ENCODE measurements around the gene TDRD10.

TDRD10 gene

GRCh38 chr1:154547105-154547732, 45.2 kb downstream of the TDRD10 start:
- Histone ChIP-seq H3K9ac (ENCODE audit: low read depth, low read length) (no peak overlapping the region), H3K36me3 (ENCODE audit: insufficient read depth, low read length) (peaks cover 12% of the 10 kb centered on the region), H3K9me3 (ENCODE audit: control insufficient read depth, insufficient read depth, low read length) (no peaks in the 10 kb centered on the region), H3K4me1 (ENCODE audit: insufficient read depth, low read length) (no peaks in the 10 kb centered on the region)

- Histone ChIP-seq H3K9me3 (ENCODE audit: control insufficient read depth, insufficient read depth, low read length) (no peaks in the 10 kb centered on the region), H3K9ac (ENCODE audit: low read depth, low read length) (no peak overlapping the region), H3K4me1 (ENCODE audit: insufficient read depth, low read length) (no peaks in the 10 kb centered on the region), H3K36me3 (ENCODE audit: insufficient read depth, low read length) (peaks cover 20% of the 10 kb centered on the region)
These were observed 46.0 kb downstream of the TDRD10 start for GRCh38 chr1:154548028-154548427.

GRCh38 chr1:154549202-154549770, 47.3 kb downstream of the TDRD10 start:
- Histone ChIP-seq H3K36me3 (ENCODE audit: insufficient read depth, low read length) (peaks cover 31% of the 10 kb centered on the region), H3K4me1 (ENCODE audit: insufficient read depth, low read length) (no peaks in the 10 kb centered on the region), H3K9me3 (ENCODE audit: control insufficient read depth, insufficient read depth, low read length) (no peaks in the 10 kb centered on the region), H3K9ac (ENCODE audit: low read depth, low read length) (no peak overlapping the region)

GRCh38 chr1:154550070-154550469, 48.1 kb downstream of the TDRD10 start:
- H3K36me3 ChIP-seq (ENCODE audit: insufficient read depth, low read length) = peaks cover 38% of the 10 kb centered on the region
- no peaks in the 10 kb centered on the region for H3K4me1 ChIP-seq (ENCODE audit: insufficient read depth, low read length)
- H3K9me3 ChIP-seq (ENCODE audit: control insufficient read depth, insufficient read depth, low read length) = no peaks in the 10 kb centered on the region
- H3K9ac ChIP-seq (ENCODE audit: low read depth, low read length) = no peak overlapping the region

- no peaks in the 10 kb centered on the region for H3K9me3 ChIP-seq (ENCODE audit: control insufficient read depth, insufficient read depth, low read length)
- H3K36me3 ChIP-seq (ENCODE audit: insufficient read depth, low read length) = peaks cover 43% of the 10 kb centered on the region
- no peaks in the 10 kb centered on the region for H3K4me1 ChIP-seq (ENCODE audit: insufficient read depth, low read length)
- H3K9ac ChIP-seq (ENCODE audit: low read depth, low read length) = no peak overlapping the region
These were observed 48.6 kb downstream of the TDRD10 start for GRCh38 chr1:154550657-154551056.

GRCh38 chr1:154551474-154551873, 49.5 kb downstream of the TDRD10 start:
- Histone ChIP-seq H3K36me3 (ENCODE audit: insufficient read depth, low read length) (peaks cover 46% of the 10 kb centered on the region), H3K9ac (ENCODE audit: low read depth, low read length) (no peak overlapping the region), H3K9me3 (ENCODE audit: control insufficient read depth, insufficient read depth, low read length) (no peaks in the 10 kb centered on the region), H3K4me1 (ENCODE audit: insufficient read depth, low read length) (peaks cover 5% of the 10 kb centered on the region; the same call in 1 of the 2 replicates)

GRCh38 chr1:154552036-154552435, 50.0 kb downstream of the TDRD10 start:
- Histone ChIP-seq H3K4me1 (ENCODE audit: insufficient read depth, low read length) (peaks cover 11% of the 10 kb centered on the region; the same call in 1 of the 2 replicates), H3K9ac (ENCODE audit: low read depth, low read length) (no peak overlapping the region), H3K36me3 (ENCODE audit: insufficient read depth, low read length) (peaks cover 46% of the 10 kb centered on the region), H3K9me3 (ENCODE audit: control insufficient read depth, insufficient read depth, low read length) (no peaks in the 10 kb centered on the region)

- H3K9ac ChIP-seq (ENCODE audit: low read depth, low read length) = no peak overlapping the region
- H3K9me3 ChIP-seq (ENCODE audit: control insufficient read depth, insufficient read depth, low read length) = no peaks in the 10 kb centered on the region
- peaks cover 12% of the 10 kb centered on the region; the same call in 1 of the 2 replicates for H3K4me1 ChIP-seq (ENCODE audit: insufficient read depth, low read length)
- H3K36me3 ChIP-seq (ENCODE audit: insufficient read depth, low read length) = peaks cover 46% of the 10 kb centered on the region
These were observed 51.3 kb downstream of the TDRD10 start for GRCh38 chr1:154553056-154554030.

- H3K36me3 ChIP-seq (ENCODE audit: insufficient read depth, low read length) = peaks cover 35% of the 10 kb centered on the region
- H3K9me3 ChIP-seq (ENCODE audit: control insufficient read depth, insufficient read depth, low read length) = no peaks in the 10 kb centered on the region
- H3K9ac ChIP-seq (ENCODE audit: low read depth, low read length) = peak overlapping the region; percentile 83; the same call in 1 of the 2 replicates
- H3K4me1 ChIP-seq (ENCODE audit: insufficient read depth, low read length) = peaks cover 12% of the 10 kb centered on the region
These were observed 54.4 kb downstream of the TDRD10 start for GRCh38 chr1:154556422-154556821.

GRCh38 chr1:154557248-154557938, 55.4 kb downstream of the TDRD10 start:
- H3K9me3 ChIP-seq (ENCODE audit: control insufficient read depth, insufficient read depth, low read length) = no peaks in the 10 kb centered on the region
- peak overlapping the region; percentile 83 for H3K9ac ChIP-seq (ENCODE audit: low read depth, low read length)
- H3K4me1 ChIP-seq (ENCODE audit: insufficient read depth, low read length) = peaks cover 12% of the 10 kb centered on the region
- peaks cover 31% of the 10 kb centered on the region for H3K36me3 ChIP-seq (ENCODE audit: insufficient read depth, low read length)

GRCh38 chr1:154557939-154558719, 56.1 kb downstream of the TDRD10 start, which contains the start of gene UBE2Q1:
Gene UBE2Q1 (minus strand): TSS chr1:154558662. CDS start chr1:154558553, 109 bp downstream.
- Histone ChIP-seq H3K9ac (ENCODE audit: low read depth, low read length) (peak within 1 kb of the TSS; percentile 83), H3K4me1 (ENCODE audit: insufficient read depth, low read length) (peaks cover 12% of the 10 kb centered on the region), H3K36me3 (ENCODE audit: insufficient read depth, low read length) (peaks cover 25% of the 10 kb centered on the region), H3K9me3 (ENCODE audit: control insufficient read depth, insufficient read depth, low read length) (no peaks in the 10 kb centered on the region)

- H3K9me3 ChIP-seq (ENCODE audit: control insufficient read depth, insufficient read depth, low read length) = no peaks in the 10 kb centered on the region
- peaks cover 12% of the 10 kb centered on the region for H3K4me1 ChIP-seq (ENCODE audit: insufficient read depth, low read length)
- H3K36me3 ChIP-seq (ENCODE audit: insufficient read depth, low read length) = peaks cover 17% of the 10 kb centered on the region
- H3K9ac ChIP-seq (ENCODE audit: low read depth, low read length) = peak overlapping the region; percentile 62
These were observed 56.9 kb downstream of the TDRD10 start for GRCh38 chr1:154558720-154559465.

Measured in ES-I3 (cell line).